LNCAP (cell line): ENCODE data around the gene CORO2A.

Experiments used
- TF ChIP-seq, protein P1 (sequence below): fragments of 450-650 bp; IDR thresholded peaks from 2 replicates; pipeline ENCODE4 v1.5.1; 2017; ENCODE audit warnings: mild to moderate bottlenecking

The CORO2A gene

DNA sequence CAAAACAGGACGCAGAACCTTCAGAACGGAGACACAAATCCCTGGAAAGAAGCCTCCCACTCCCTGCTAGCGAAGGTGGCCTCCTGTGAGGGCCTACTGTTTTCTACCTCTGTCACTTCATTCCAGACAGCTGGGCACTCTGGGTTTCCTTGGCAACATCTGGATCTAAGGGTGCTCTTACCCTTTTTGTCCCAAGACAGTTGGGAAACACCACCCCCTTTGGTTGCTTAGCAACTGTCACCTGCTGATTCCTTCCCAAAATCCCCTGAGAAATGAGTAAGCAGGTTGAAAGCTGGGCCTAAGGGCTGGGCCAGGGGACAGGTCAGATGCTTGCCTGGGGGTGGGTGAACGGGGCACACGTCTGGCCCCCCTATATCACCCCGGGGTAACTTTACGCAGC is 106.5 kb downstream of the CORO2A start:
- TF ChIP-seq, protein P1, sequence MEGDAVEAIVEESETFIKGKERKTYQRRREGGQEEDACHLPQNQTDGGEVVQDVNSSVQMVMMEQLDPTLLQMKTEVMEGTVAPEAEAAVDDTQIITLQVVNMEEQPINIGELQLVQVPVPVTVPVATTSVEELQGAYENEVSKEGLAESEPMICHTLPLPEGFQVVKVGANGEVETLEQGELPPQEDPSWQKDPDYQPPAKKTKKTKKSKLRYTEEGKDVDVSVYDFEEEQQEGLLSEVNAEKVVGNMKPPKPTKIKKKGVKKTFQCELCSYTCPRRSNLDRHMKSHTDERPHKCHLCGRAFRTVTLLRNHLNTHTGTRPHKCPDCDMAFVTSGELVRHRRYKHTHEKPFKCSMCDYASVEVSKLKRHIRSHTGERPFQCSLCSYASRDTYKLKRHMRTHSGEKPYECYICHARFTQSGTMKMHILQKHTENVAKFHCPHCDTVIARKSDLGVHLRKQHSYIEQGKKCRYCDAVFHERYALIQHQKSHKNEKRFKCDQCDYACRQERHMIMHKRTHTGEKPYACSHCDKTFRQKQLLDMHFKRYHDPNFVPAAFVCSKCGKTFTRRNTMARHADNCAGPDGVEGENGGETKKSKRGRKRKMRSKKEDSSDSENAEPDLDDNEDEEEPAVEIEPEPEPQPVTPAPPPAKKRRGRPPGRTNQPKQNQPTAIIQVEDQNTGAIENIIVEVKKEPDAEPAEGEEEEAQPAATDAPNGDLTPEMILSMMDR: no peak

DNA sequence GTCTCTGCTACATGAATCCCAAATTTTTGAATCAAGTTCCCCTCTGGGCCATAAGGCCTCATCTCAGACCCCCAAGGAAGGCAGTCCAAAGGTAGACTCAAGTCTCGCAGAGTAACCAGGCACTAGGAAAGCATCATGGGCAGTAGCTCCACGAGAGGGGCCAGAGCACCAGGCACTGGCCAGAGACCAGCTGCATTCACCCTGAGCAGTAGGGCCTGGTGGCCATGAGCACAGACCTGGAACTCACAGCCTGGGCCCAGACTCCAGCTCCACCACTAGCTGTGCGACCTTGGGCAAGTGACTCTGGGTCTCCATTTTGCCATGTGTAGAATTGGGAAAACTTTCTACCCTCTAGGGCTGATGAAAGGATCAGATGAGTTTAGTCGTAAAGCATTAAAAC is 107.4 kb downstream of the CORO2A start:
- TF ChIP-seq, protein P1: no peak

DNA sequence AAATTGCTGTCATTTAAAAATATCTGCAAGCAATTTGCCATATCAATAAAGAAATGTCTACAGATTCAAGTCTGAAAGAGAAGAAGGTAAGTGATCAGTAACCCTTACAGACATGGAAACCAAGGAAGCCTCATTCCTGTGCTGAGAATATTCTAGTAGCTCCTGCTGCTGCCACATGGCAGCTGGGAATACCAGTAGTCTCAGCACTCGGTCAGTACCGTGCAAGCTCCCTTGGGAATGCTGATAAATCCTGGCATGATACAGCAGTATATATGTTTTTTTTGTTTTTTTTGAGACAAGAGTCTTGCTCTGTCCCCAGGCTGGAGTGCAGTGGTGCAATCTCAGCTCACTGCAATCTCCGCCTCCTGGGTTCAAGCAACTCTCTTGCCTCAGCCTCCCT is 108.0 kb downstream of the CORO2A start:
- TF ChIP-seq, protein P1: no peak

DNA sequence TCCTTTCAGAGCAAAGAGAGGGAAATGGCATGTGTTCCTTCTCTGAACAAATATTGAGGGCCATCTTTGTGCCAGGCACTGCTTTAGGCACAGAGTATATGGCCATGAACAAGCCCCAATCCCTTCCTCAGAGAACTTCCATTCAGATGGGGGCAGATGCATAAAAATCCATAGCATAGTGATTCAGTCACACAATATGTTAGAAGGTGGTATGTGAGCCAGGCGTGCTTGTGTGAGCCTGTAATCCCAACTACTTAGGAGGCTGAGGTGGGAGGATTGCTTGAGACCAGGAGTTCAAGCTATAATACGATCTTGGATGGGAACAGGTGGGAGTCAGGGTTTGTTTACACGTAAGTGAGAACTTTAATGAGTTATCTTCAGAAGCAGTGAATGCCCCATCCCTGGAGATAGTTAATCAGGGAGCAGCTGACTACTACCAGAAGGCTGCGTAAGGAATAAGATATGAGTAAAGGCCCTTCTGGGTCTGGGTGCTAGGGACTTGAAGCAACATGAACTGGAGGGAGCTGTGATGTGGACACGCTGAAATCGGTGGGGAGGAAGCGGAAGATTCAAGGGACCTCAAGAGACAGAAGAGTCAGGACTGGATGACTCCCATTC is 108.8 kb downstream of the CORO2A start:
- TF ChIP-seq, protein P1: no peak

DNA sequence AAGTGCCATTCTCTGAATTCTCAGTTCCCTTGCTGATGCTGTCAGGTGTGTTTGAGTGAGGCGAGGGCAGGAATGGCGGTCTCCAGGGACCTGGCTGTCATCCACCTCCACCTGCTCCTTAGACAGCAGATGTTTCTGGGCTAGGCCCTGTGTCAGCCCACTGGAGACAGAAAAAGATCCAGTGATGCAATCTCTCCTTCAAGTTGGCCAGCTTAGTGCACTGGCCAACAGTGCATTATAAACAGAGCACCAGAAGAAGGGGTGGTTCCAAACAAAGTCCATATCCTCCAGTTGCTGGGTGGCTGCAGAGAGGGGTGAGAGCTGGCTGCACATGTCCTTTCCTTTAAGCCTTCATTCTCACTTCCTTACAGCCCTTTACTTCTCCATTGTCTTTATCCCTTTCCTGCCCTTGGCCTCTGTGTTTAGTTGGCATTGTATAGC is 109.4 kb downstream of the CORO2A start:
- TF ChIP-seq, protein P1: no peak

DNA sequence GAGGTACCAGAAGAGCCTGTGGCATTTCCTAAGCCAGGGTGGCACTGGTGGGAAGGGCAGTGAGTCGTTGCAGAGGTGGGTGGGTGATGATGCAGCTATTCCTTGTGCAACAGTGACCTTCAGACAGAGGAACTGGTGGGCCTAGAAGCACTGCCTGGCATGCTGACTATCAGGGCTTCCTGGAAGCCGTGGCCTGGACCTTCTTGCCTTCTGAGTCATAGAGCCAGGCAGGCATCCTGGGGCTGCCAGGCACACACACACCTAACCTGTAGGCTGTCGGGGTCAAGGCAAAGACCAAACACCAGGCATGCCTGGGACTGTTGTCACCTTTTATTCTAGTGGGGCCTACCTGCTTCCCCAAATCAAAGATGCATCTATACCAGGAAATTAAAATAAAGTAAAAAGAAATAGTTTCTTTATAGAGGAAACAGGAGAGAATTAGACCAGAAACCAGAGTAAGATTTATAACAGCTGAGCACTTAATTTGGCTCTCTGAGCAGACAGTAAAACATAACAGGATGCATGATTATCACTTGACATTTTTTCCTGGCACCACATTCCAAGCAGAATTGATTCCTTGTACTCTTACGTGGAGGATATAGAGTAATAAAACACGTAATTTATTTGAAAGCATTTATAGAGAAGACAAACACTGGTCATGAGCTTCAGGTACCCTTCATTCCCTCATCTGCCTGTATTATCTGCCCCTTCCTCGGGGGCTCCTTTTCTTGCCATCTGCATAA is 110.8 kb downstream of the CORO2A start:
- TF ChIP-seq, protein P1: no peak

DNA sequence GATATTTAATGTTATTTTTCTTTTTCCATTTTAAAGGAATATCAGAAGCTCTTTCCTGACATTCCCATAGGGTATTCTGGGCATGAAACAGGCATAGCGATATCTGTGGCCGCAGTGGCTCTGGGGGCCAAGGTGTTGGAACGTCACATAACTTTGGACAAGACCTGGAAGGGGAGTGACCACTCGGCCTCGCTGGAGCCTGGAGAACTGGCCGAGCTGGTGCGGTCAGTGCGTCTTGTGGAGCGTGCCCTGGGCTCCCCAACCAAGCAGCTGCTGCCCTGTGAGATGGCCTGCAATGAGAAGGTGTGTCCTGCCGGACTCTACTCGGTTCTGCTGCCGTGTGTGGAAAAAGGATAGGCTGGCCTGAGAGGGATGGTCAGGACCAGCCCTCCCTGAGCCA is 111.7 kb downstream of the CORO2A start:
- TF ChIP-seq, protein P1: no peak
